ENCODE results near the gene GNG2. TPM values are rescaled to one million over a fixed set of nuclear protein-coding genes. Genes with fewer than 3 reads are reported as not detected.

Gene GNG2
- total and polyA plus RNA-seq, 2 donors (not counting 1 experiment from before 2014, with no cell fraction given) = 21.1 to 21.5 TPM

GRCh38 chr14:51865953-51866747 is 5.7 kb downstream of the GNG2 start:
- Histone ChIP-seq H3K4me3 (replicated peaks in 1 of 4; ENCODE audit: control extremely low read depth in 1 of 4, insufficient read depth in 1 of 4, low read depth in 3 of 4, low read length in 4 of 4) (no peak overlapping the region), H3K36me3 (ENCODE audit: control insufficient read depth, insufficient read depth, low read length) (no peaks in the 10 kb centered on the region), H3K4me1 (ENCODE audit: control insufficient read depth, extremely low read depth, insufficient read depth, low read length) (peaks cover 7% of the 10 kb centered on the region), H2AFZ (ENCODE audit: low read length) (no peak overlapping the region), H4K20me1 (ENCODE audit: control insufficient read depth, extremely low read depth, insufficient read depth, low read length) (no peaks in the 10 kb centered on the region), H3K9ac (ENCODE audit: insufficient read depth, low read length) (no peak overlapping the region), H3K27ac (ENCODE audit: insufficient read depth, low read length) (no peak overlapping the region), H3K27me3 (ENCODE audit: control insufficient read depth, insufficient read depth, low read length) (no peaks in the 10 kb centered on the region), H3K9me3 (ENCODE audit: control insufficient read depth, insufficient read depth, low read depth, low read length) (no peaks in the 10 kb centered on the region), H3K79me2 (ENCODE audit: control insufficient read depth, insufficient read depth, low read length) (peaks cover 8% of the 10 kb centered on the region), H3K4me2 (ENCODE audit: extremely low read depth, insufficient read depth, low read length) (no peak overlapping the region)
- no peak for TF ChIP-seq EZH2 (IDR thresholded peaks at IDR 0.05; ENCODE audit: low read length, missing control alignments)
- no peak for TF ChIP-seq CTCF (conservative IDR thresholded peaks at IDR 0.05 in 1 of 2, IDR thresholded peaks at IDR 0.05 in 1 of 2; ENCODE audit: low read depth in 1 of 2, low read length in 2 of 2)
- DNase-seq (ENCODE audit: low read depth in 2 of 2) = no peak

GRCh38 chr14:51867741-51868140 is 7.3 kb downstream of the GNG2 start:
- H3K4me1 ChIP-seq (ENCODE audit: control insufficient read depth, extremely low read depth, insufficient read depth, low read length) = peaks cover 6% of the 10 kb centered on the region
- no peaks in the 10 kb centered on the region for H4K20me1 ChIP-seq (ENCODE audit: control insufficient read depth, extremely low read depth, insufficient read depth, low read length)
- H3K79me2 ChIP-seq (ENCODE audit: control insufficient read depth, insufficient read depth, low read length) = peaks cover 5% of the 10 kb centered on the region
- no peak overlapping the region for H2AFZ ChIP-seq (ENCODE audit: low read length)
- H3K9ac ChIP-seq (ENCODE audit: insufficient read depth, low read length) = no peak overlapping the region
- no peak overlapping the region for H3K27ac ChIP-seq (ENCODE audit: insufficient read depth, low read length)
- H3K4me2 ChIP-seq (ENCODE audit: extremely low read depth, insufficient read depth, low read length) = no peak overlapping the region
- H3K9me3 ChIP-seq (ENCODE audit: control insufficient read depth, insufficient read depth, low read depth, low read length) = no peaks in the 10 kb centered on the region
- peak in 1 of 2 donors; percentile 57 for DNase-seq (ENCODE audit: low read depth in 2 of 2)
- H3K4me3 ChIP-seq (replicated peaks in 1 of 4; ENCODE audit: control extremely low read depth in 1 of 4, insufficient read depth in 1 of 4, low read depth in 3 of 4, low read length in 4 of 4) = no peak overlapping the region
- TF ChIP-seq EZH2 (IDR thresholded peaks at IDR 0.05; ENCODE audit: low read length, missing control alignments) (no peak), CTCF (conservative IDR thresholded peaks at IDR 0.05 in 1 of 2, IDR thresholded peaks at IDR 0.05 in 1 of 2; ENCODE audit: low read depth in 1 of 2, low read length in 2 of 2) (no peak)
- no peaks in the 10 kb centered on the region for H3K27me3 ChIP-seq (ENCODE audit: control insufficient read depth, insufficient read depth, low read length)
- H3K36me3 ChIP-seq (ENCODE audit: control insufficient read depth, insufficient read depth, low read length) = no peaks in the 10 kb centered on the region

GRCh38 chr14:51868405-51868804 is 8.0 kb downstream of the GNG2 start:
- Histone ChIP-seq H4K20me1 (ENCODE audit: control insufficient read depth, extremely low read depth, insufficient read depth, low read length) (no peaks in the 10 kb centered on the region), H3K4me1 (ENCODE audit: control insufficient read depth, extremely low read depth, insufficient read depth, low read length) (peaks cover 8% of the 10 kb centered on the region), H3K4me3 (replicated peaks in 1 of 4; ENCODE audit: control extremely low read depth in 1 of 4, insufficient read depth in 1 of 4, low read depth in 3 of 4, low read length in 4 of 4) (no peak overlapping the region), H3K9ac (ENCODE audit: insufficient read depth, low read length) (no peak overlapping the region), H3K27me3 (ENCODE audit: control insufficient read depth, insufficient read depth, low read length) (no peaks in the 10 kb centered on the region), H3K27ac (ENCODE audit: insufficient read depth, low read length) (no peak overlapping the region), H3K36me3 (ENCODE audit: control insufficient read depth, insufficient read depth, low read length) (no peaks in the 10 kb centered on the region), H3K79me2 (ENCODE audit: control insufficient read depth, insufficient read depth, low read length) (peaks cover 4% of the 10 kb centered on the region), H3K4me2 (ENCODE audit: extremely low read depth, insufficient read depth, low read length) (no peak overlapping the region), H3K9me3 (ENCODE audit: control insufficient read depth, insufficient read depth, low read depth, low read length) (no peaks in the 10 kb centered on the region), H2AFZ (ENCODE audit: low read length) (no peak overlapping the region)
- no peak for DNase-seq (ENCODE audit: low read depth in 2 of 2)
- TF ChIP-seq CTCF (conservative IDR thresholded peaks at IDR 0.05 in 1 of 2, IDR thresholded peaks at IDR 0.05 in 1 of 2; ENCODE audit: low read depth in 1 of 2, low read length in 2 of 2) = no peak
- TF ChIP-seq EZH2 (IDR thresholded peaks at IDR 0.05; ENCODE audit: low read length, missing control alignments) = no peak
